DOHH2 (cell line): Measurements from ENCODE around the gene TSC22D4.

Source experiments
- H3F3A ChIP-seq: fragments of 200-600 bp; sonication (generic), shearing (Covaris generic); 2 replicates; pipeline ENCODE4 v1.6.0; 2016; ENCODE audit warnings: antibody characterized with exemption, mild to moderate bottlenecking; ENCODE audit not compliant: control insufficient read depth, insufficient read depth
- H3K27ac ChIP-seq: fragments of 200-600 bp; sonication (generic); 2 replicates; pipeline ENCODE4 v1.5.1; 2014; ENCODE audit warnings: low read depth, mild to moderate bottlenecking, low read length, moderate library complexity
- H3K27me3 ChIP-seq: fragments of 200-600 bp; sonication (generic); 2 replicates; pipeline ENCODE4 v1.6.1; 2014; ENCODE audit warnings: mild to moderate bottlenecking, low read length, mixed read lengths; ENCODE audit not compliant: control insufficient read depth
- H3K36me3 ChIP-seq: fragments of 200-600 bp; sonication (generic); 2 replicates; pipeline ENCODE4 v1.6.1; 2014; ENCODE audit warnings: mild to moderate bottlenecking, low read length, moderate library complexity, mixed read lengths; ENCODE audit not compliant: control insufficient read depth
- H3K4me1 ChIP-seq: fragments of 200-600 bp; sonication (generic); 2 replicates; pipeline ENCODE4 v1.6.1; 2014; ENCODE audit warnings: mild to moderate bottlenecking, low read length, mixed read lengths; ENCODE audit not compliant: control insufficient read depth
- H3K4me2 ChIP-seq: fragments of 200-600 bp; sonication (generic); 2 replicates; pipeline ENCODE4 v1.6.0; 2014; ENCODE audit warnings: mild to moderate bottlenecking, low read length, moderate library complexity
- H3K4me3 ChIP-seq: fragments of 200-600 bp; sonication (generic); 2 replicates; pipeline ENCODE4 v1.5.1; 2014; ENCODE audit warnings: mild to moderate bottlenecking, low read length, mixed read lengths
- H3K79me2 ChIP-seq: fragments of 200-600 bp; sonication (generic); 2 replicates; pipeline ENCODE4 v1.6.1; 2014; ENCODE audit warnings: mild to moderate bottlenecking, low read length, mixed read lengths; ENCODE audit not compliant: control insufficient read depth
- H3K9me2 ChIP-seq: fragments of 200-600 bp; sonication (generic); replicated peaks from 2 replicates; pipeline ENCODE4 v1.6.1; 2014; ENCODE audit warnings: mild to moderate bottlenecking, low read length, mixed read lengths; ENCODE audit not compliant: control insufficient read depth
- H3K9me3 ChIP-seq: fragments of 200-600 bp; sonication (generic); 2 replicates; pipeline ENCODE4 v1.6.1; 2014; ENCODE audit warnings: antibody characterized with exemption, low read length, mixed read lengths; ENCODE audit not compliant: control insufficient read depth, insufficient read depth
- H4K20me1 ChIP-seq: fragments of 200-600 bp; sonication (generic); 2 replicates; pipeline ENCODE4 v1.6.0; 2014; ENCODE audit warnings: low read depth, mild to moderate bottlenecking, antibody characterized with exemption, low read length, moderate library complexity; ENCODE audit not compliant: control insufficient read depth, insufficient read depth
- CTCF ChIP-seq: fragments of 200-600 bp; sonication (generic); IDR thresholded peaks from one replicate; pipeline ENCODE4 v1.5.1; 2014; ENCODE audit warnings: antibody characterized with exemption, mild to moderate bottlenecking, low read depth, low read length; ENCODE audit not compliant: poor library complexity, severe bottlenecking
- EZH2phosphoT487 ChIP-seq: fragments of 200-600 bp; sonication (generic); IDR thresholded peaks from 2 replicates; pipeline ENCODE4 v1.6.1; 2017; ENCODE audit warnings: borderline replicate concordance, mild to moderate bottlenecking, antibody characterized with exemption, low read length, moderate library complexity, mixed read lengths

TSC22D4 gene

GRCh38 chr7:100521076-100521475, 42.1 kb upstream of the TSC22D4 start:
- H3K27ac ChIP-seq: no peak overlapping the region
- H3K4me2 ChIP-seq: no peak overlapping the region
- no peak for TF ChIP-seq EZH2phosphoT487
- TF ChIP-seq CTCF: no peak
- no peaks in the 10 kb centered on the region for H3K9me3 ChIP-seq
- H3K9me2 ChIP-seq: no peaks in the 10 kb centered on the region
- no peaks in the 10 kb centered on the region for H3K36me3 ChIP-seq
- peaks cover 9% of the 10 kb centered on the region for H3K4me1 ChIP-seq
- H3F3A ChIP-seq: peaks cover 11% of the 10 kb centered on the region; the same call in 1 of the 2 replicates
- no peaks in the 10 kb centered on the region for H3K79me2 ChIP-seq
- H3K27me3 ChIP-seq: peaks cover 11% of the 10 kb centered on the region; the same call in 1 of the 2 replicates
- no peaks in the 10 kb centered on the region for H4K20me1 ChIP-seq
- no peak overlapping the region for H3K4me3 ChIP-seq

- peaks cover 10% of the 10 kb centered on the region; the same call in 1 of the 2 replicates for H3K27me3 ChIP-seq
- H4K20me1 ChIP-seq: no peaks in the 10 kb centered on the region
- no peaks in the 10 kb centered on the region for H3K9me2 ChIP-seq
- no peaks in the 10 kb centered on the region for H3K36me3 ChIP-seq
- no peaks in the 10 kb centered on the region for H3K9me3 ChIP-seq
- H3K79me2 ChIP-seq: no peaks in the 10 kb centered on the region
- H3F3A ChIP-seq: peaks cover 11% of the 10 kb centered on the region; the same call in 1 of the 2 replicates
- peaks cover 19% of the 10 kb centered on the region for H3K4me1 ChIP-seq
- H3K4me3 ChIP-seq: no peak overlapping the region
- TF ChIP-seq EZH2phosphoT487: no peak
- TF ChIP-seq CTCF: no peak
- no peak overlapping the region for H3K4me2 ChIP-seq
- H3K27ac ChIP-seq: no peak overlapping the region
Observed at GRCh38 chr7:100520138-100520537, 41.1 kb upstream of the TSC22D4 start.

GRCh38 chr7:100519580-100519979, 40.6 kb upstream of the TSC22D4 start:
- Histone ChIP-seq H3F3A (peaks cover 11% of the 10 kb centered on the region; the same call in 1 of the 2 replicates), H3K4me2 (no peak overlapping the region), H3K9me2 (no peaks in the 10 kb centered on the region), H3K4me1 (peaks cover 22% of the 10 kb centered on the region), H3K27ac (no peak overlapping the region), H3K9me3 (no peaks in the 10 kb centered on the region), H3K27me3 (peaks cover 9% of the 10 kb centered on the region; the same call in 1 of the 2 replicates), H3K79me2 (no peaks in the 10 kb centered on the region), H4K20me1 (no peaks in the 10 kb centered on the region), H3K4me3 (no peak overlapping the region), H3K36me3 (no peaks in the 10 kb centered on the region)
- TF ChIP-seq CTCF (no peak), EZH2phosphoT487 (no peak)

- no peaks in the 10 kb centered on the region for H3K9me3 ChIP-seq
- no peak overlapping the region for H3K4me2 ChIP-seq
- no peak for TF ChIP-seq EZH2phosphoT487
- H3K27ac ChIP-seq: no peak overlapping the region
- no peaks in the 10 kb centered on the region for H3K36me3 ChIP-seq
- H3K79me2 ChIP-seq: no peaks in the 10 kb centered on the region
- peaks cover 22% of the 10 kb centered on the region for H3K4me1 ChIP-seq
- no peaks in the 10 kb centered on the region for H4K20me1 ChIP-seq
- no peaks in the 10 kb centered on the region for H3K9me2 ChIP-seq
- no peak overlapping the region for H3K4me3 ChIP-seq
- peaks cover 12% of the 10 kb centered on the region; the same call in 1 of the 2 replicates for H3K27me3 ChIP-seq
- H3F3A ChIP-seq: peaks cover 11% of the 10 kb centered on the region; the same call in 1 of the 2 replicates
Observed at GRCh38 chr7:100517305-100517704, 38.3 kb upstream of the TSC22D4 start.
